GM12874 (cell line): Measurements from ENCODE around the gene NAA38.

Experiments used
- CTCF ChIP-seq: IDR thresholded peaks from 2 replicates; pipeline ENCODE4 v1.5.1; 2011; ENCODE audit warnings: low read depth, mild to moderate bottlenecking, control low read depth, low read length, moderate library complexity; ENCODE audit not compliant: insufficient read depth

The NAA38 gene

GRCh38 chr17:7845359-7846062 is 11.8 kb downstream of the NAA38 start:
- TF ChIP-seq CTCF, result no peak

- no peak for TF ChIP-seq CTCF
These were observed 12.8 kb downstream of the NAA38 start for GRCh38 chr17:7844292-7845154.

GRCh38 chr17:7843536-7844291 is 13.6 kb downstream of the NAA38 start:
- TF ChIP-seq CTCF, result no peak

- TF ChIP-seq CTCF, result no peak
These were observed 14.2 kb downstream of the NAA38 start for GRCh38 chr17:7843257-7843535.

- no peak for TF ChIP-seq CTCF
These were observed 14.7 kb downstream of the NAA38 start for GRCh38 chr17:7842380-7843256.

GRCh38 chr17:7841915-7842379 is 15.4 kb downstream of the NAA38 start:
- no peak for TF ChIP-seq CTCF
